ENCODE results near the gene RRP36. TPM values are rescaled to one million over a fixed set of nuclear protein-coding genes. Genes with fewer than 3 reads are reported as not detected.

The RRP36 gene
- polyA plus RNA-seq, 3 donors = 26.6 to 52.5 (median 43.3) TPM

GRCh38 chr6:43001843-43002242 is 19.6 kb upstream of the RRP36 start:
- Mint-ChIP-seq H3K27ac (no peak overlapping the region), H3K36me3 (peaks cover 13 to 32% of the 10 kb centered on the region in 2 donors), H3K4me3 (no peak overlapping the region), H3K27me3 (ENCODE audit: low read depth in 3 of 3) (peaks cover 0 to 2% (median 0%) of the 10 kb centered on the region in 3 donors), H3K9me3 (no peaks in the 10 kb centered on the region), H3K4me1 (no peaks in the 10 kb centered on the region)
- intact Hi-C loops (cut with micrococcal nuclease) = no loop called here
- no peaks in the 10 kb centered on the region for H4K20me1 ChIP-seq (ENCODE audit: insufficient read depth, low read length)
- H3K9ac ChIP-seq (ENCODE audit: insufficient read depth, low read length, poor library complexity, severe bottlenecking) = no peak overlapping the region
- no peaks in the 10 kb centered on the region for H3K27me3 ChIP-seq (ENCODE audit: control insufficient read depth in 2 of 2, insufficient read depth in 2 of 2, low read length in 2 of 2)
- 76% methylated on average over 4 of the region's 8 CpGs for WGBS (ENCODE audit: insufficient coverage)
- no peak for TF ChIP-seq CTCF (IDR thresholded peaks at IDR 0.05)
- H3K4me1 ChIP-seq (ENCODE audit: control insufficient read depth in 1 of 2, insufficient read depth in 2 of 2, low read length in 2 of 2) = no peaks in the 10 kb centered on the region
- no peak overlapping the region for H3K27ac ChIP-seq (ENCODE audit: low read depth in 1 of 2, low read length in 2 of 2)
- H3K79me2 ChIP-seq (ENCODE audit: insufficient read depth, low read length) = no peaks in the 10 kb centered on the region
- no peak overlapping the region for H3K4me3 ChIP-seq (replicated peaks in 1 of 3; ENCODE audit: low read depth in 2 of 3, low read length in 3 of 3)
- H3K36me3 ChIP-seq (replicated peaks in 1 of 2; ENCODE audit: control insufficient read depth in 1 of 2, insufficient read depth in 2 of 2, low read length in 2 of 2) = peaks cover 11 to 29% of the 10 kb centered on the region in 2 donors
- DNase-seq = no peak
- no peak overlapping the region for H3K4me2 ChIP-seq (replicated peaks; ENCODE audit: extremely low read depth, low read length, poor library complexity, severe bottlenecking)
- H3K9me3 ChIP-seq (replicated peaks in 1 of 2; ENCODE audit: control insufficient read depth in 1 of 2, insufficient read depth in 1 of 2, low read length in 2 of 2) = no peaks in the 10 kb centered on the region
- H2AFZ ChIP-seq (ENCODE audit: insufficient read depth, low read depth, low read length, poor library complexity, severe bottlenecking) = no peak overlapping the region

GRCh38 chr6:43005844-43006243 is 15.6 kb upstream of the RRP36 start:
- no peaks in the 10 kb centered on the region for H3K4me1 Mint-ChIP-seq
- Histone ChIP-seq H3K4me1 (ENCODE audit: control insufficient read depth in 1 of 2, insufficient read depth in 2 of 2, low read length in 2 of 2) (no peaks in the 10 kb centered on the region), H3K79me2 (ENCODE audit: insufficient read depth, low read length) (no peaks in the 10 kb centered on the region), H3K4me3 (replicated peaks in 1 of 3; ENCODE audit: low read depth in 2 of 3, low read length in 3 of 3) (no peak overlapping the region), H3K9ac (ENCODE audit: insufficient read depth, low read length, poor library complexity, severe bottlenecking) (no peak overlapping the region), H4K20me1 (ENCODE audit: insufficient read depth, low read length) (no peaks in the 10 kb centered on the region), H3K9me3 (replicated peaks in 1 of 2; ENCODE audit: control insufficient read depth in 1 of 2, insufficient read depth in 1 of 2, low read length in 2 of 2) (no peaks in the 10 kb centered on the region), H2AFZ (ENCODE audit: insufficient read depth, low read depth, low read length, poor library complexity, severe bottlenecking) (no peak overlapping the region), H3K27ac (ENCODE audit: low read depth in 1 of 2, low read length in 2 of 2) (no peak overlapping the region), H3K27me3 (ENCODE audit: control insufficient read depth in 2 of 2, insufficient read depth in 2 of 2, low read length in 2 of 2) (no peaks in the 10 kb centered on the region), H3K36me3 (replicated peaks in 1 of 2; ENCODE audit: control insufficient read depth in 1 of 2, insufficient read depth in 2 of 2, low read length in 2 of 2) (peaks cover 51 to 65% of the 10 kb centered on the region in 2 donors), H3K4me2 (replicated peaks; ENCODE audit: extremely low read depth, low read length, poor library complexity, severe bottlenecking) (no peak overlapping the region)
- intact Hi-C loops (cut with micrococcal nuclease) = loop anchor here in 1 of 2 donors (5.0 kb wide), 1 partner anchor 136 kb away; no protein-coding TSS in a partner anchor
- no peaks in the 10 kb centered on the region for H3K9me3 Mint-ChIP-seq
- H3K4me3 Mint-ChIP-seq = no peak overlapping the region
- H3K36me3 Mint-ChIP-seq = peaks cover 48 to 54% of the 10 kb centered on the region in 2 donors
- DNase-seq = no peak
- no peak overlapping the region for H3K27ac Mint-ChIP-seq
- WGBS (ENCODE audit: insufficient coverage) = 96% methylated on average over 3 of the region's 5 CpGs
- TF ChIP-seq CTCF (IDR thresholded peaks at IDR 0.05) = no peak
- H3K27me3 Mint-ChIP-seq (ENCODE audit: low read depth in 3 of 3) = peaks cover 0 to 5% (median 0%) of the 10 kb centered on the region in 3 donors
